HUDEP-2 (cell line): ENCODE data around the gene CDNF.
A peak's percentile ranks its signal among the peaks of the same experiment; 100 is the strongest.
"Not testable (repeated sequence)": the region's sequence is repeated elsewhere in the genome, so short reads cannot be mapped to it uniquely, and the experiment has no call there.

Experiments
- DNase-seq, 76 experiments: peaks; one replicate each; lab custom pipeline; 2025; ENCODE audit not compliant: unreplicated experiment in 76 of 76; lab: John Stamatoyannopoulos, UW

CDNF gene

GRCh38 chr10:14840178-14840577 is 2.3 kb upstream of the CDNF start:
- DNase-seq, result no peak

- DNase-seq, result peak in 11 of 76 experiments; percentile 1 to 21 (median 9)
Measured at GRCh38 chr10:14839305-14839695, 1.5 kb upstream of the CDNF start.

- DNase-seq, result peak in 11 of 76 experiments; percentile 1 to 21 (median 9)
Measured at GRCh38 chr10:14838582-14839304, 906 bp upstream of the CDNF start.

DNA sequence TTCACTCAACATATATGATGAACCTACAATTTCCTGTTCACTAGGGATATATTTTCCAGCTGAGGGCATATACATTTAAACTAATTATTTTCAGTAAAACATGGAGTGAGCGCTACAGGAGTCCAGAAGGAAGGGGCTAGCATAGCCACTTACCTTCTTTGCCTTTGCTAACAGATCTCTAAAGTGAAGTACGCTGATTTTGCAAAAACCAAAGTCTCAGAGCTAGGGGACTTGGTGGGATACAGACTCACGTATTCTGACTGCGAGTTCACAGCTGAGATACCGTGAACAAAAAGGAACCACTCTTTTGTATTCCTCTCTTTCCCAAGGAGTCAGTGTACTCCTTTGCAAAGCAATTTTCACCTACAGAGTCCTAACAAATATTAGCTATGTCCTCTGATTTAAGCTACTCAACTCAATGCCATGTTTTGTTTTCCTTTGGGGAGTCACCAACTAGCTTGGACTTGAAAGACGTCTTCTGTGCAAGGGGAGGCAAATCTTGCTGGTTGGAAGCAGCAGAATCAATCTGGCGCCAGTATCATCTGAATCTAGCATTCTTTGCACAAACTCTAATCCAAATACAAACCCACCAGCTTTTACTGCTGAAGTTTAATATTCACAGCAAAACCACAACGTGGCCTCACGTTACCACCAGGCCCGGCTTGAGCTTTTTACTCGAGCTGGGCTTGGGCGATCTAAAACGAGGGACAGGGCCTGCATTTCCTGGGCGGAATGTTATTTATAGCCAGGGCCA is 657 bp downstream of the CDNF start:
- DNase-seq, result peak in 1 of 76 experiments; percentile 44

- DNase-seq, result no peak
Measured at GRCh38 chr10:14836208-14836607, 1.6 kb downstream of the CDNF start.

DNA sequence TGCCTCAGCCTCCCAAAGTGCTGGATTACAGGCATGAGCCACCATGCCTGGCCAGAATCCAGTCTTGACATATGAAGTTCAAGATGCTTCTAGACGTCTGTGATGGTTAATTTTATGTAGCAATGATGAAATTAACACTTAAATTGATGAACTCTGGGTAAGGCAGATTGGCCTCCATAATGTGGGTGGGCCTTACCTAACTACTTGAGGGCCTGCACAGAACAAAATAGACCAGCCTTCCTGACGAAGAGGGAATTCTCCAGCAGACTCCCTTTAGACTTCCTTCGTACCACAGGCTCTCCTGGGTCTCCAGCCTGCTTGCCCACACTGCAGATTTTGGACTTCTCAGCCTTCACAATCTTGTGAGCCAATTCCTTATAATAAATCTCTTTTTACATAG is 4.7 kb downstream of the CDNF start:
- DNase-seq, result no peak

- no peak for DNase-seq
Measured at GRCh38 chr10:14826076-14826829, 11.6 kb downstream of the CDNF start.

DNA sequence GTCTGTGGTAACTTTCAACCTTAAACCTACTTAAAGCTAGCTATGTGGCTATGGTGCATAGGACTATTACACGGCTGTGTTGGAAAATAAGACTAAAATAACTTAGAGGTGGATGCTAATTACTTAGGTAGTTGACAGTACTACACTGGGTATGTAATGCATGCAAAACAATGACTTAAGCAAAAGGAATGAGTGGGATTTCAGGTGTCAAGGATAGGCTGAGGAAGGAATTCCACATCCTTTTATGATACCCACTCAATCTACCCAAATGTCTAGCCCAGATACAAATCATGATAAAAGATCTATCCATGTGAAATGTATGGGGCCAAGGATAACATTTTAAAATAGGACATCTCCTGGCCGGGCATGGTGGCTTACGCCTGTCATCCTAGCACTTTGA is 13.9 kb downstream of the CDNF start:
- DNase-seq, result no peak

DNA sequence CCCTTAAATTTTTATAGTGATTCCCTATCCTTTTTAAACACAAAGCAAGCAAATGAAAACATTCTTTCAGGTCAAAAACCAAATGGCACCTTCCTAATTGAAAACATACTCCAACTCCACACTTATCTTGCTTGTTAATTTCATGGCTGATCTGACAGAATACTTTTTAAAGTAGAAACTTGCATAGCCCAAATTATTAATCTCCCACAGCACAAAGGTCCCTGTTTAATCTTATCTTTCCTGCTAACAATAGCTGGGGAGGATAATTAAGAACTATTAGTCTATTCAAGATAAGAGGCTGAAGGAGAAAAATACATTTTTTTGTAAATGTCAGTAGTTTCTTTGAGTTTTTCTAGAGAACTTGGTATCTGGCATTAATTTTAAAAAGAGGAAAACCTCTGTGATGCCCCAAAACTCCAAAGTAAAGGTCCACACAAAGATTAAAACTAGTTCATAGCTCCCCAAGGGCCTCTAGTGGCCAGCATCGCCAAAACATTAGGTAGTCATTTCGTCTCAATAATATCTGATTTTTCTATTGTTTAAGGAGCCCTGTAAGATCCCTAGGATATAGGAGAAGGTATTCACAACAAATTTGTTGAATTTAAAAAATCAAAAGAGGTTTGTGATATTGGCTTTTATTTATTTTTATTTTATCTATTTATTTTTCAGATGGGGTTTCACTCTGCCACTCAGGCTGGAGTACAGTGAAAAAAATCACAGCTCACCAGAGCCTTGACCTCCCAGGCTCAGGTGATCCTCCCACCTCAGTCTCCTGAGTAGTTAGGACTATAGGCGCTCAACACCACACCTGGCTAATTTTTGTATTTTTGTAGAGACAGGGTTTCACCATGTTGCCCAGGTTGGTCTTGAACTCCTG is 14.7 kb downstream of the CDNF start:
- peak in 1 of 76 experiments; percentile 9 for DNase-seq

DNA sequence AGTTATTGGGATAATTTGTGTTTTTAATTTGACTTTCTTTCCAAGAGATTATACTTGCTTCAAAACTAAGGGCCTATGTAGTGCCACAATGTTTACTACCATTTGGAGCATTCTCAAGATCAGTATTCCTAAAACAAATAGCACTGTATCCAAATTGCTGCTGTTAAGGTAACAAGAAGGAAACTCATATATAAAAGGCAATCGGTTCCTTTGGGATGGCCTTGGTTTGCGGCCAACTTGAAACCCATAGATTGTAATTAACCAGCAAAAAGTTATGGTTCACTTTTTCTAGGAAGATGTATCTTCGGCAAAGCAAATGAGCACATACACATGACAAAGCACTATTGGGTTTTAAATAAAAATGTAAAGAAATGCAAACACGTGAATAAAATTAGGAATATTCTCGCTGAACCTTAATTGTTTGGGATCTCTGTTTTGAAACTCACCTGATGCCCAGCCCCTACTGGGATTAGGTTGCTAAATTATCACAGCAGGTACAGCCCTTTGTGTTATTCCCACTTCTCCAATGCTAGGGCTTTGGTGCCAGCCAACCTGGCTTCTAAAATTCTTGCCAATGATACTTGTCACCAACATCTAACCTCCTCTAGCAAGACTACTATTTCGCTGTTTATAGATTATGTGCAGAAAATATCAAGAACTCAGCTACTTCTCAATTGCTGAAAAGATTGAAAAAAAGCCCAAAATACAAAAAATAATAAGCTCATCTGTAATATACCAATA is 16.0 kb downstream of the CDNF start:
- no peak for DNase-seq

- no peak for DNase-seq
Measured at GRCh38 chr10:14820775-14821154, 17.1 kb downstream of the CDNF start.

- no peak for DNase-seq
Measured at GRCh38 chr10:14820010-14820774, 17.6 kb downstream of the CDNF start.

- not testable (repeated sequence) for DNase-seq
Measured at GRCh38 chr10:14816717-14817116, 21.1 kb downstream of the CDNF start.

DNA sequence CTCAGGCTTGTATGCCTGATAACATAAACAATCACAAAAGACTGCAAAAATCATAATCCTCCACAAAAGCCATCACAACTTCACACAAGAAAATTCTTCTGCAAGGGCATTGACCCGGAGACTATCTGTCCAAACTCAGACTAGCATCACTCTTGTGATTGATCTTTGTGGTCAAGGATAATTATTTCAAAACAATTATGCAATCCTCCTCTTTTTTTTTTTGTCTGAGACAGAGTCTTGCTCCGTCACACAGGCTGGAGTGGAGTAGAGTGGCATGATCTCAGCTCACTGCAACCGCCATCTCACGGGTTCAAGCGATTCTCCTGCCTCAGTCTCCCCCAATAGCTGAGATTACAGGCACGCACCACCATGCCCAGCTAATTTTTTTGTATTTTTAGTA is 22.2 kb downstream of the CDNF start:
- no peak for DNase-seq

DNA sequence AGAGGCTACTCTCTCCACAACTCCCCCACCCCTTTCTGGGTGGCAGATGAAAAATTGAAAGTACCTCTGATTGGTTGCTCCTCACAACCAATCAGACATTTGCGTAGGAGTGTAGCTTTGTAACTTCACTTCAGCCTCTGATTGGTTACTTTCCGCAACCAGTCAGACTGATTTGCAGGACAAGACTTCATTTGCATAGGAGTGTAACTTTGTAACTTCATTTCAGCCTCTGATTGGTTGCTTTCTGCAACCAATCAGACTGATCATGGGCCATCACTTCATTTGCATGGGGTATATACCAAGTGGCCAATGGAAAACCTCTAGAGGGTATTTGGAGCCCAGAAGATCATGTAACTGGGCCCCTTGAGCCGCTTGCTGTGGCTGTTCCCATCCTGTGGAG is 25.6 kb downstream of the CDNF start:
- no peak for DNase-seq

- DNase-seq, result no peak
Measured at GRCh38 chr10:14810969-14811953, 26.6 kb downstream of the CDNF start.

DNA sequence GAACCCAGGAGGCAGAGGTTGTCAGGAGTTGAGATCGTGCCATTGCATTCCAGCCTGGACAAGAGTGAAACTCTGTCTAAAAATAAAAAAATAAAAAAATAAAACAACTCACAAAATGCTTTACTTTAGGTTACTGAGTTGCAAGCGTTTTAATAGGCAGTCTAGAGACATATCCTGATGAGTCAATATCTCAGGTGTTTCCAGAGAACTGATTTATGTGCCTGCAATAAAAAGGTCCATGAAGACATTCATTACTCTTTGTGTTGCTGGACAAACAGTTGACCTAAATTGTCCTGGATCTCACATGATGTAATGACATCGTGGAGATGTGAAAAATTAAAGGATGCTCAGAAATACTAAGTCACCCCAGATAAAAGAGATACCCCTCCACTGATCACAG is 31.5 kb downstream of the CDNF start:
- DNase-seq, result no peak

DNA sequence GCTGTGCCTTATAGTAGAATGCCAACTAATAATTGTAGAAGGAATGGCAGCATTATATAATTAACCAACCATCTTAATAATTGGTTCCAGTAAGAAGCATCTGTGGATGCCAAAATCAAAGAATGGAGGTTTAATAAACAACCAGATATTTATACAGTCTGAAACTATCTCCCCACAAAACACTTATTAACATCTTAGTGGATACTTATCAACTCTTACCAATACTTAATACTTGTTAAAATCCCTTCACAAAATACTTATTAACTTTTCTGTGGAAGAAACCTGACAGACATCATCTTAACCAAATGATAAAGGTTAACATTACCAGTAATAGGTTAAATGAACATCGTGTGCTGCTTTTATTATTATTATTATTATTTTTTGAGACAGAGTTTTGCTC is 34.0 kb downstream of the CDNF start:
- no peak for DNase-seq
